ENCODE measurements around the gene MYMK.

GRCh38 chr9:133484671-133485437 lies 39.9 kb downstream of the MYMK start:
- TF ChIP-seq CTCF (IDR thresholded peaks at IDR 0.05 in 8 of 11, conservative IDR thresholded peaks at IDR 0.05 in 3 of 11) (no peak), POLR2AphosphoS5 (IDR thresholded peaks at IDR 0.05) (no peak)

Data from spleen (tissue), 7 donors.